ENCODE results near the gene DCBLD1. TPM values are rescaled to one million over a fixed set of nuclear protein-coding genes. Genes with fewer than 3 reads are reported as not detected.

Gene DCBLD1
- total and polyA plus RNA-seq, 2 of the 13 experiments (the other 11 are each of a cell fraction or from before 2014, with no cell fraction given): 23.2 to 41.5 TPM

DNA sequence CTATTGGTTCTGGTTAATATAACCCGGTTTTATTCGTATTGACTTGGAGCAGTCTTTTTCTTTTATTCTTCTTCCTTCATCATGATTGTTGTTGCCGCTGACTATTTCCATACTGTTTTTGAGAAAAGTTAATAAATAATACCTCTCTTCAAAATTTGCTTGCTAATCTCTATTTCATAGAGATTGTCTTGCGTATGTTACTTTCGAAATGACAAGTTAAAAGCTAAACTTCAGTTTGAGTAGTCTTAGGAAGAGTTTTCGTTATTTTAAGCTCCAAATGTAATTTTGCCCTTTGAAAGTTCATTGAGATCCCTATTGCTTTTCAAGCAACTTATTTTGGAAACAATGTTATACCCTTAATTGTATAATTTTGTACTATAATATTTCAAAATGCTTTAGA, 36.4 kb downstream of the DCBLD1 start (continued):
- TF ChIP-seq HNF4G (IDR thresholded peaks at IDR 0.05; ENCODE audit: borderline replicate concordance, low read depth, low read length): no peak
- no peak for TF ChIP-seq HNF4G (CRISPR knock-in tag; IDR thresholded peaks at IDR 0.05; ENCODE audit: borderline replicate concordance, low read depth)
- no peak for TF ChIP-seq PAWR (CRISPR knock-in tag; IDR thresholded peaks at IDR 0.05; ENCODE audit: borderline replicate concordance)
- TF ChIP-seq, protein P1, sequence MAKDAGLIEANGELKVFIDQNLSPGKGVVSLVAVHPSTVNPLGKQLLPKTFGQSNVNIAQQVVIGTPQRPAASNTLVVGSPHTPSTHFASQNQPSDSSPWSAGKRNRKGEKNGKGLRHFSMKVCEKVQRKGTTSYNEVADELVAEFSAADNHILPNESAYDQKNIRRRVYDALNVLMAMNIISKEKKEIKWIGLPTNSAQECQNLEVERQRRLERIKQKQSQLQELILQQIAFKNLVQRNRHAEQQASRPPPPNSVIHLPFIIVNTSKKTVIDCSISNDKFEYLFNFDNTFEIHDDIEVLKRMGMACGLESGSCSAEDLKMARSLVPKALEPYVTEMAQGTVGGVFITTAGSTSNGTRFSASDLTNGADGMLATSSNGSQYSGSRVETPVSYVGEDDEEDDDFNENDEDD (CRISPR knock-in tag; IDR thresholded peaks at IDR 0.05; ENCODE audit: borderline replicate concordance): no peak
- no peak for TF ChIP-seq DMAP1 (CRISPR knock-in tag; IDR thresholded peaks at IDR 0.05)
- TF ChIP-seq, protein P2, sequence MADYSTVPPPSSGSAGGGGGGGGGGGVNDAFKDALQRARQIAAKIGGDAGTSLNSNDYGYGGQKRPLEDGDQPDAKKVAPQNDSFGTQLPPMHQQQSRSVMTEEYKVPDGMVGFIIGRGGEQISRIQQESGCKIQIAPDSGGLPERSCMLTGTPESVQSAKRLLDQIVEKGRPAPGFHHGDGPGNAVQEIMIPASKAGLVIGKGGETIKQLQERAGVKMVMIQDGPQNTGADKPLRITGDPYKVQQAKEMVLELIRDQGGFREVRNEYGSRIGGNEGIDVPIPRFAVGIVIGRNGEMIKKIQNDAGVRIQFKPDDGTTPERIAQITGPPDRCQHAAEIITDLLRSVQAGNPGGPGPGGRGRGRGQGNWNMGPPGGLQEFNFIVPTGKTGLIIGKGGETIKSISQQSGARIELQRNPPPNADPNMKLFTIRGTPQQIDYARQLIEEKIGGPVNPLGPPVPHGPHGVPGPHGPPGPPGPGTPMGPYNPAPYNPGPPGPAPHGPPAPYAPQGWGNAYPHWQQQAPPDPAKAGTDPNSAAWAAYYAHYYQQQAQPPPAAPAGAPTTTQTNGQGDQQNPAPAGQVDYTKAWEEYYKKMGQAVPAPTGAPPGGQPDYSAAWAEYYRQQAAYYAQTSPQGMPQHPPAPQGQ (CRISPR knock-in tag; IDR thresholded peaks at IDR 0.05; ENCODE audit: borderline replicate concordance): no peak
- no peak for TF ChIP-seq CEBPG (CRISPR knock-in tag; IDR thresholded peaks at IDR 0.05)

DNA sequence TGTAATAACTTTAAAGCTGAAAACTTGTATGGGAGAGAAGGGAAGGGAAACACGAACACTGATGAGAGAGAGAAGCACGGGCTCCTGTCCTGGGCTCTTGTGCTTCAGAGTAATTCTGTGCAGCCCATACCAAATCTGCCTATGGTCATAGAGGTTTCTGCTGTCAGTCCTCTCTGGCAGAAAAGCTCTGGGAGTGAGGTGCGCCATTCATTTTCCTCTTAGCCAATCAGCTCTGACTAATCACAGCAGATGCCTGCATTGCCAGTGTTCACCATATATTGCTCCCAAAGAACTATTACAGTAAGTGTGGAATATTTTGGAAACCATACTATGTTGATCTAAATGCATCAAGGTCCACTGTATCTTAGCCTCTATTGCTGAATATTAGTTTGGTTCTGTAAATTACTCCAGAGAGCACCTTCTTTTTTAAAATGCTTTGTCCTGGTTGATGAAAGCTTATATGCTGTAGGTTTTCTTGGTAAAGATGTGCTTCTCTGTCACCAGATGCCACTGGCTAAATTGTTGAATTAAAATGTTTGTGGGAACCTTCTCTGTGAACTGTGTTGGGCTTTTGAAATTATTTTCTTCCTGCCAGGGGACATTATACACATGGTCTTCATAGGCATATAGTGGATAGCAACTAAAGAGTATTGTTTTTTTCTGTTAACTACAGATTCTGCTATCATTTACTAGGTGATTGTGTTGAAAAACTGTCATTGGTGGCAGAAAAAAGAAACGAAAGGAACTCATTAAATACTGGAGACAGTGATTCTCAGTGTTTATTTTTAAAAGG, 38.3 kb downstream of the DCBLD1 start:
- BruUV-seq (replicated peaks): no TSS peak
- Histone ChIP-seq H3K27ac (ENCODE audit: extremely low read length, insufficient read depth, low read length) (no peak overlapping the region), H3K36me3 (replicated peaks in 1 of 2; ENCODE audit: control insufficient read depth in 1 of 2, insufficient read depth in 2 of 2, low read length in 2 of 2) (peaks cover 14 to 32% of the 10 kb centered on the region in 2 experiments; a peak in 4 of 5 replicates), H3K79me2 (ENCODE audit: insufficient read depth, low read length) (no peaks in the 10 kb centered on the region), H3K4me3 (replicated peaks in 1 of 3; ENCODE audit: insufficient read depth in 1 of 3, low read depth in 2 of 3, low read length in 3 of 3) (no peak overlapping the region), H4K20me1 (ENCODE audit: insufficient read depth, low read length) (no peaks in the 10 kb centered on the region), H3K4me2 (ENCODE audit: low read depth, low read length) (no peak overlapping the region), H3K9ac (ENCODE audit: insufficient read depth, low read depth, low read length) (no peak overlapping the region), H3K9me3 (ENCODE audit: low read length) (no peaks in the 10 kb centered on the region), H3K27me3 (ENCODE audit: control insufficient read depth in 1 of 2, insufficient read depth in 2 of 2, low read length in 2 of 2) (no peaks in the 10 kb centered on the region), H3K4me1 (ENCODE audit: insufficient read depth, low read length) (peaks cover 27% of the 10 kb centered on the region), H2AFZ (ENCODE audit: low read length) (no peak overlapping the region)
- DNase-seq (ENCODE audit: low spot score): no peak
- intact Hi-C loops (cut with micrococcal nuclease; ENCODE audit: unreplicated experiment): no loop called here
- 97% methylated on average over 4 of the region's 4 CpGs for WGBS (ENCODE audit: low lambda C conversion rate)
- in situ Hi-C loops (cut with HindIII; ENCODE audit: extremely low pct_ligation_motif_present, low pct_unique_long_range_greater_than_20kb): no loop called here
- CTCF ChIA-PET (ENCODE audit: low intra/inter-chr PET ratio, low total read pairs): no interaction called here
- no peak for FAIRE-seq
- POLR2A ChIA-PET: no interaction called here
- ATAC-seq: no peak
- TF ChIP-seq KDM2A (CRISPR knock-in tag; IDR thresholded peaks at IDR 0.05; ENCODE audit: borderline replicate concordance, low read depth) (no peak), ZNF781 (CRISPR knock-in tag; IDR thresholded peaks at IDR 0.05; ENCODE audit: borderline replicate concordance, not compliant biosample characterization) (no peak), DNMT3B (CRISPR knock-in tag; conservative IDR thresholded peaks at IDR 0.05) (no peak), NFATC3 (CRISPR knock-in tag; IDR thresholded peaks at IDR 0.05) (no peak), ZFP82 (CRISPR knock-in tag; IDR thresholded peaks at IDR 0.05; ENCODE audit: borderline replicate concordance) (no peak), ZSCAN29 (CRISPR knock-in tag; conservative IDR thresholded peaks at IDR 0.05) (no peak), SMAD9 (CRISPR knock-in tag; IDR thresholded peaks at IDR 0.05) (no peak), ELF3 (CRISPR knock-in tag; IDR thresholded peaks at IDR 0.05) (no peak), ZNF629 (CRISPR knock-in tag; conservative IDR thresholded peaks at IDR 0.05) (no peak), ARNT (IDR thresholded peaks at IDR 0.05) (no peak)
- TF ChIP-seq, protein P3, sequence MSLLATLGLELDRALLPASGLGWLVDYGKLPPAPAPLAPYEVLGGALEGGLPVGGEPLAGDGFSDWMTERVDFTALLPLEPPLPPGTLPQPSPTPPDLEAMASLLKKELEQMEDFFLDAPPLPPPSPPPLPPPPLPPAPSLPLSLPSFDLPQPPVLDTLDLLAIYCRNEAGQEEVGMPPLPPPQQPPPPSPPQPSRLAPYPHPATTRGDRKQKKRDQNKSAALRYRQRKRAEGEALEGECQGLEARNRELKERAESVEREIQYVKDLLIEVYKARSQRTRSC (CRISPR knock-in tag; IDR thresholded peaks at IDR 0.05; ENCODE audit: low read depth): no peak
- TF ChIP-seq, protein P4, sequence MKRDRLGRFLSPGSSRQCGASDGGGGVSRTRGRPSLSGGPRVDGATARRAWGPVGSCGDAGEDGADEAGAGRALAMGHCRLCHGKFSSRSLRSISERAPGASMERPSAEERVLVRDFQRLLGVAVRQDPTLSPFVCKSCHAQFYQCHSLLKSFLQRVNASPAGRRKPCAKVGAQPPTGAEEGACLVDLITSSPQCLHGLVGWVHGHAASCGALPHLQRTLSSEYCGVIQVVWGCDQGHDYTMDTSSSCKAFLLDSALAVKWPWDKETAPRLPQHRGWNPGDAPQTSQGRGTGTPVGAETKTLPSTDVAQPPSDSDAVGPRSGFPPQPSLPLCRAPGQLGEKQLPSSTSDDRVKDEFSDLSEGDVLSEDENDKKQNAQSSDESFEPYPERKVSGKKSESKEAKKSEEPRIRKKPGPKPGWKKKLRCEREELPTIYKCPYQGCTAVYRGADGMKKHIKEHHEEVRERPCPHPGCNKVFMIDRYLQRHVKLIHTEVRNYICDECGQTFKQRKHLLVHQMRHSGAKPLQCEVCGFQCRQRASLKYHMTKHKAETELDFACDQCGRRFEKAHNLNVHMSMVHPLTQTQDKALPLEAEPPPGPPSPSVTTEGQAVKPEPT (CRISPR knock-in tag; IDR thresholded peaks at IDR 0.05; ENCODE audit: low read depth): no peak
